NCI-H1048 (cell line): ENCODE data around the gene CAPN3.

ENCODE experiments used
- DNase-seq: peaks from one replicate; lab custom pipeline; 2025; lab: John Stamatoyannopoulos, UW

CAPN3 gene

DNA sequence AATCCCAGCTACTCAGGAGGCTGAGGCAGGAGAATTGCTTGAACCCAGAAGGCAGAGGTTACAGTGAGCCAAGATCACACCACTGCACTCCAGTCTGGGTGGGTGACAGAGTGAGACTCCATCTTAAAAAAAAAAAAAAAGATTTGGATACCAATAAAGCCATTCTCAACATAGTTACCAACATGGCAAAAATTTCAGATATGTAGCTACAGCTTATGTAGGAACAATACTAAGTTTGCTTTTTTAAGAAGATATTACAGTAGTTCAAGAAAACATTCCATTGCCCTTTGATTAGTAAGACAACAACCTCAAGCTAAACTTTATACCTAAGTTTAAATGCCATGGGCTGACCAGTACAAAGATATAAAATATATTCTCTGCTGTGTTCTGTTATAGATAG is 97.2 kb downstream of the CAPN3 start:
- DNase-seq, result no peak

DNA sequence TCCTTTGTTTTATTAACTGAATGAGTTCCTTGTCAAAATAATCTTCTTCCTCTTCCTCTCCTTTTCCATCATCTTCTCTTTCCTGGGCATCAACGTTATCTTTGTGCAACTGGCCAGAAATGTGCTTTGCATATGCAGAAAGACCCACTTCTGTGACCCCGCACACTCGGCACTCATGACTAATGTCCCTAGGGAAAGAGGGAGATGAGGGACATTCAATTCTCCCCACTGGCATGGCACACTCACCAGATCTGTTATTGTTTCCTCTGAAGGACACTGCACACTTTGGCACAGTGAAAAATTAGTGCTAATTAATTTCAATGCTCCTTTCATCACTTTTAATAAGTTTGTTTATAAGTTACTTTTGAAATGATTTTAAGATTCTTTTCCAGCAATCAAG is 97.7 kb downstream of the CAPN3 start:
- DNase-seq, result no peak

DNA sequence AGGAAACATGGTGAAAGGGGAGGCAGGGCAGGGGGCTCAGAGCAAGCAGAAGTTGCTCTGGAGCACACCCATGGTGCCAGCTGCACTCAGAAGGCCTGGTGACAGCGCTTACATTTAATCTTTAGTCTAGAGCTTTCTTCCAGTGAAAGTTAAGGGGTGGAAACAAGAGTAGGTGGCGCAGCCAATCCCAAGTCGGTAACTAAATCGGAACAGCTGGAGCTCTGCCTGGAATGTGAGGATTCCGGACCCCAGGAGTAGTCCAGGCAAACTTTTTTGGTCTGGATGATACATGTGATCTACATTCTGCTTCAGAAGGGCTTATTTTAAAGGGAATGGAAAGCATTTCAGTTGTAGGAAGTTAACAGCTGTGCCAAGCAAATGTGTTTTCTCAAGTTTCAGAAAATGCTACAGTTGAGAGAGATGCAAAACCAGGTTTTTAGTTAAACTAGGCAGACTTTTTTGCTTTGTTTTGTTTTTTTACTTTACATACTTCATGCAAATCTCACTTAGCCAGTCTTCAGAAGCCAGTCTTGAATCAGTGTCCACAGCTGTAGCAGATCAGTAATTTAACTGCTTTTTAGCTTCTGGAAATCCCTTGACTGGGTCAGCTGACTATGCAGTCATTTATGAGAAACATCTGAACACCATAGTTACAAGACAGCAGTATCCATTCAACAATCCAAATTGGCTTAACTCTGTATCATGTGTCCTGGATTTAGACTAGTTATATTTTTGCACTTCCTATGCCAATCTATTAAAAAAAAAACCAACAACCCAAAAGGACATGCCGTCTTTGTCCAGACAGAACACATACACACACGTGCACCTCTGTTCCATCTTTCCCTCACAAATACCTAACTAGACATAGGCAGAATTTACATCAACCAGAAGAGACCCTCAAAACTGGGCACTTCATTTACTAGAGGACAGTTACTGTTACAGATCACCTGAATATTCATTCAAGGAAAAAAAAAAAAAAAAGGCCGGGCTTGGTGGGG is 98.4 kb downstream of the CAPN3 start:
- peak; percentile 48 for DNase-seq

DNA sequence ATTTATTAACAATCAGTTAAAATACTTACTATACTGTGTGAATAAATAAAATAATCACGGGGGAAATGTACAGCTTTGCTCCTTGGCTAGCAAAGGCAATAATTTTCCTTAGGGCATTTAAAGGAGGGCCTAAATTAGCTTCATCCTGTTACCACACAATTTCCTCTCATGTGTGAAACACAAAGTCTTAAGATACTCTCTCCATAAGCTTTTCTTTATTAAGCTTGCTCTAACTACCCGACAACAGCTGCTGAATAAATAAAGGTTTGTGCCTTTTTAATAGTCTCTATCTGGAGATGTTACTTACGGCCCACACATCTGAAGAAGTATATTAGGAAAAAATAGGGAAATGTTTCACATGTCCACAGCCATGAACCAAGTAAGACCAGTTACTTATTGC is 102.0 kb downstream of the CAPN3 start:
- no peak for DNase-seq
